Kidney capillary endothelial cell (primary cell): ENCODE measurements around the gene LPIN1.

Experiments
- DNase-seq: peaks from one replicate; pipeline ENCODE4 v3.0.0-alpha.2; 2018; ENCODE audit warnings: low spot score

LPIN1 gene

GRCh38 chr2:11762031-11762430 lies 15.6 kb downstream of the LPIN1 start:
- no peak for DNase-seq

GRCh38 chr2:11762799-11763461 lies 16.5 kb downstream of the LPIN1 start:
- no peak for DNase-seq

- no peak for DNase-seq
Observed at GRCh38 chr2:11764359-11764758, 17.9 kb downstream of the LPIN1 start.

GRCh38 chr2:11764920-11765319 lies 18.5 kb downstream of the LPIN1 start:
- no peak for DNase-seq

GRCh38 chr2:11765501-11765900 lies 19.1 kb downstream of the LPIN1 start:
- no peak for DNase-seq

GRCh38 chr2:11766016-11766415 lies 19.6 kb downstream of the LPIN1 start:
- DNase-seq: no peak

- DNase-seq: no peak
Observed at GRCh38 chr2:11767779-11768178, 21.3 kb downstream of the LPIN1 start.

- no peak for DNase-seq
Observed at GRCh38 chr2:11768946-11769345, 22.5 kb downstream of the LPIN1 start.

- no peak for DNase-seq
Observed at GRCh38 chr2:11769516-11769915, 23.1 kb downstream of the LPIN1 start.

- DNase-seq: no peak
Observed at GRCh38 chr2:11770531-11771188, 24.2 kb downstream of the LPIN1 start.

- no peak for DNase-seq
Observed at GRCh38 chr2:11771971-11772615, 25.7 kb downstream of the LPIN1 start.

GRCh38 chr2:11773111-11773510 lies 26.7 kb downstream of the LPIN1 start:
- no peak for DNase-seq

GRCh38 chr2:11773747-11774525 lies 27.5 kb downstream of the LPIN1 start:
- DNase-seq: no peak

GRCh38 chr2:11774600-11774999 lies 28.2 kb downstream of the LPIN1 start:
- no peak for DNase-seq

- peak; percentile 52 for DNase-seq
Observed at GRCh38 chr2:11775384-11775783, 29.0 kb downstream of the LPIN1 start.

- no peak for DNase-seq
Observed at GRCh38 chr2:11777066-11777782, 30.8 kb downstream of the LPIN1 start.

GRCh38 chr2:11777886-11778415 lies 31.5 kb downstream of the LPIN1 start:
- no peak for DNase-seq

GRCh38 chr2:11778416-11778815 lies 32.0 kb downstream of the LPIN1 start:
- peak; percentile 29 for DNase-seq

GRCh38 chr2:11778923-11779757 lies 32.7 kb downstream of the LPIN1 start:
- DNase-seq: peak; percentile 61

GRCh38 chr2:11781602-11782001 lies 35.2 kb downstream of the LPIN1 start:
- no peak for DNase-seq

GRCh38 chr2:11784280-11784679 lies 37.8 kb downstream of the LPIN1 start:
- DNase-seq: no peak
